H1 (cell line): ENCODE data around the gene LTF. TPM values are rescaled to one million over a fixed set of nuclear protein-coding genes. Genes with fewer than 3 reads are reported as not detected.
A peak's percentile ranks its signal among the peaks of the same experiment; 100 is the strongest.

Experiments
- CTCF ChIA-PET: fragments of 300-600 bp; sonication (Branson Sonifier 250); formaldehyde crosslinking; loops from one replicate; lab custom pipeline; 2021; ENCODE audit not compliant: partially characterized antibody; lab: Charles Lee
- POLR2A ChIA-PET: fragments of 300-600 bp; sonication (Branson Sonifier 250); formaldehyde crosslinking; loops from one replicate; lab custom pipeline; 2021; ENCODE audit warnings: inconsistent platforms; ENCODE audit not compliant: partially characterized antibody; lab: Charles Lee
- DNase-seq, 2 experiments: peaks; one replicate each; pipeline versions ENCODE4 v3.0.0 to v3.0.0-alpha.2; 2010 to 2022; ENCODE audit warnings: low spot score in 2 of 2, low read depth in 1 of 2, mixed read lengths in 1 of 2
- FAIRE-seq: peaks from 2 replicates; lab custom pipeline; 2011; peaks lifted over from hg19 to GRCh38; lab: Jason Lieb, UNC
- H2AFZ ChIP-seq: 2 replicates; pipeline ENCODE4 v1.8.1; 2012; ENCODE audit warnings: low read length, inconsistent platforms
- H2AK5ac ChIP-seq: 2 replicates; pipeline ENCODE4 v1.6.1; 2013; ENCODE audit warnings: low read depth, low read length
- H2BK120ac ChIP-seq: replicated peaks from 2 replicates; pipeline ENCODE3; 2013; ENCODE audit warnings: low read depth, low read length, inconsistent platforms
- H2BK12ac ChIP-seq: 2 replicates; pipeline ENCODE4 v1.6.1; 2013; ENCODE audit warnings: low read depth, low read length
- H2BK15ac ChIP-seq: 2 replicates; pipeline ENCODE4 v1.6.1; 2013; ENCODE audit warnings: low read length
- H2BK20ac ChIP-seq: 2 replicates; pipeline ENCODE4 v1.6.1; 2013; ENCODE audit warnings: low read length
- H2BK5ac ChIP-seq: 2 replicates; pipeline ENCODE4 v1.6.1; 2013; ENCODE audit warnings: low read depth, low read length
- H3K14ac ChIP-seq: 2 replicates; pipeline ENCODE4 v1.6.1; 2013; ENCODE audit warnings: inconsistent platforms; ENCODE audit not compliant: insufficient read length
- H3K18ac ChIP-seq: 2 replicates; pipeline ENCODE4 v1.6.1; 2013; ENCODE audit warnings: low read length; ENCODE audit errors: extremely low read depth
- H3K23ac ChIP-seq: 2 replicates; pipeline ENCODE4 v1.6.1; 2013; ENCODE audit warnings: inconsistent platforms; ENCODE audit not compliant: insufficient read length
- H3K23me2 ChIP-seq: 2 replicates; pipeline ENCODE4 v1.6.1; 2013; ENCODE audit warnings: low read depth, low read length
- H3K27ac ChIP-seq: 2 replicates; pipeline ENCODE4 v1.6.1; 2011; ENCODE audit warnings: low read depth, low read length, inconsistent platforms
- H3K27me3 ChIP-seq, 4 experiments: replicated peaks in 1 of 4; 1 replicate in 1 of 4; 2 replicates in 3 of 4; pipeline versions ENCODE4 v1.6.1 to v1.8.1; 2011 to 2013; ENCODE audit warnings: low read length in 3 of 4, mild to moderate bottlenecking in 3 of 4, inconsistent platforms in 2 of 4, mixed read lengths in 2 of 4, moderate library complexity in 1 of 4; ENCODE audit not compliant: control insufficient read depth in 3 of 4, insufficient read depth in 3 of 4; ENCODE audit errors: extremely low read depth in 1 of 4
- H3K36me3 ChIP-seq, 4 experiments: 2 replicates each; pipeline versions ENCODE4 v1.6.1 to v1.8.1; 2011 to 2013; ENCODE audit warnings: mild to moderate bottlenecking in 4 of 4, low read length in 3 of 4, moderate library complexity in 2 of 4, control low read depth in 1 of 4, inconsistent platforms in 1 of 4; ENCODE audit not compliant: insufficient read depth in 4 of 4, control insufficient read depth in 2 of 4
- H3K4ac ChIP-seq: replicated peaks from 2 replicates; pipeline ENCODE3; 2013; ENCODE audit warnings: low read length, low read depth, mixed read lengths, inconsistent platforms; ENCODE audit not compliant: insufficient read length
- H3K4me1 ChIP-seq, 4 experiments: replicated peaks in 1 of 4; 1 replicate in 1 of 4; 2 replicates in 3 of 4; pipeline versions ENCODE4 v1.6.1 to v1.8.1; 2011 to 2013; ENCODE audit warnings: low read length in 3 of 4, inconsistent platforms in 2 of 4, mixed read lengths in 1 of 4; ENCODE audit not compliant: insufficient read depth in 4 of 4, control insufficient read depth in 3 of 4
- H3K4me2 ChIP-seq, 2 experiments: 2 replicates each; pipeline versions ENCODE4 v1.6.1 to v1.8.1; 2011 to 2013; ENCODE audit warnings: low read depth in 2 of 2, low read length in 2 of 2, control low read depth in 1 of 2, inconsistent platforms in 1 of 2, mild to moderate bottlenecking in 1 of 2; ENCODE audit not compliant: insufficient read depth in 1 of 2
- H3K4me3 ChIP-seq, 4 experiments: fragments of 200-600, 300-600 bp in 1 of 4; sonication (generic), shearing (Covaris generic), sonication (Bioruptor Twin) in 1 of 4; 2 replicates each; pipeline versions ENCODE4 v1.5.1 to v1.8.1; 2011 to 2016; ENCODE audit warnings: low read length in 4 of 4, low read depth in 3 of 4, control low read depth in 2 of 4, inconsistent platforms in 2 of 4, mild to moderate bottlenecking in 2 of 4, mixed read lengths in 1 of 4, moderate library complexity in 1 of 4; ENCODE audit not compliant: insufficient read depth in 2 of 4; ENCODE audit errors: extremely low read depth in 1 of 4
- H3K56ac ChIP-seq: replicated peaks from 2 replicates; pipeline ENCODE3; 2013; ENCODE audit warnings: low read depth, mild to moderate bottlenecking, mixed read lengths, low read length, inconsistent platforms; ENCODE audit not compliant: insufficient read length
- H3K79me1 ChIP-seq: 2 replicates; pipeline ENCODE4 v1.6.1; 2013; ENCODE audit warnings: low read depth, low read length, control low read depth
- H3K79me2 ChIP-seq, 2 experiments: 2 replicates each; pipeline versions ENCODE4 v1.6.1 to v1.8.1; 2012 to 2013; ENCODE audit warnings: low read length in 2 of 2, mild to moderate bottlenecking in 2 of 2, inconsistent platforms in 1 of 2; ENCODE audit not compliant: insufficient read depth in 2 of 2, control insufficient read depth in 1 of 2
- H3K9ac ChIP-seq, 4 experiments: replicated peaks in 1 of 4; 1 replicate in 1 of 4; 2 replicates in 3 of 4; pipeline versions ENCODE4 v1.6.1 to v1.8.1; 2011 to 2013; ENCODE audit warnings: low read depth in 3 of 4, low read length in 3 of 4, control low read depth in 2 of 4, mild to moderate bottlenecking in 2 of 4, moderate library complexity in 2 of 4, inconsistent platforms in 1 of 4; ENCODE audit errors: extremely low read depth in 1 of 4
- H3K9me3 ChIP-seq, 2 experiments: 2 replicates each; pipeline versions ENCODE4 v1.6.1 to v1.8.1; 2012 to 2013; ENCODE audit warnings: mild to moderate bottlenecking in 2 of 2, moderate library complexity in 2 of 2, control low read depth in 1 of 2, inconsistent platforms in 1 of 2, low read depth in 1 of 2, low read length in 1 of 2, mixed read lengths in 1 of 2; ENCODE audit not compliant: insufficient read depth in 2 of 2
- H4K20me1 ChIP-seq, 2 experiments: replicated peaks in 1 of 2; 2 replicates each; pipeline versions ENCODE3 to v1.8.1; 2011 to 2013; ENCODE audit warnings: inconsistent platforms in 2 of 2, low read length in 2 of 2, mild to moderate bottlenecking in 1 of 2; ENCODE audit not compliant: insufficient read depth in 2 of 2, control insufficient read depth in 1 of 2
- H4K5ac ChIP-seq: 2 replicates; pipeline ENCODE4 v1.6.1; 2013; ENCODE audit warnings: low read length, low read depth, mixed read lengths, inconsistent platforms; ENCODE audit not compliant: insufficient read length
- H4K8ac ChIP-seq: 2 replicates; pipeline ENCODE4 v1.8.0; 2013; ENCODE audit warnings: mild to moderate bottlenecking, moderate library complexity, low read length, inconsistent platforms; ENCODE audit not compliant: insufficient read depth; ENCODE audit errors: extremely low read depth
- H4K91ac ChIP-seq: replicated peaks from 2 replicates; pipeline ENCODE3; 2013; ENCODE audit warnings: low read length, mixed read lengths, inconsistent platforms; ENCODE audit not compliant: insufficient read length
- CEBPB ChIP-seq: IDR thresholded peaks from 2 replicates; pipeline ENCODE4 v1.6.1; 2012; ENCODE audit warnings: low read depth, low read length
- GTF2F1 ChIP-seq: IDR thresholded peaks from 2 replicates; pipeline ENCODE4 v1.6.1; 2012; ENCODE audit warnings: low read depth, low read length, improper control_type of control experiment, borderline replicate concordance
- HDAC6 ChIP-seq: IDR thresholded peaks from one replicate; pipeline ENCODE4 v1.7.1; 2012; ENCODE audit warnings: low read depth, mild to moderate bottlenecking, inconsistent platforms, low read length, moderate library complexity
- MAFK ChIP-seq: IDR thresholded peaks from 2 replicates; pipeline ENCODE4 v1.6.1; 2012; ENCODE audit warnings: low read depth, mild to moderate bottlenecking, improper control_type of control experiment, low read length
- NANOG ChIP-seq: IDR thresholded peaks from 2 replicates; pipeline ENCODE4 v1.6.1; 2011; ENCODE audit warnings: low read length, low read depth, mild to moderate bottlenecking, inconsistent platforms; ENCODE audit not compliant: insufficient read depth, poor library complexity, severe bottlenecking
- POLR2A ChIP-seq, 2 experiments: IDR thresholded peaks; 1 replicate in 1 of 2; 2 replicates in 1 of 2; pipeline ENCODE4 v1.6.1; 2011; ENCODE audit warnings: low read depth in 2 of 2, low read length in 2 of 2, mild to moderate bottlenecking in 2 of 2; ENCODE audit errors: control extremely low read depth in 1 of 2
- POLR2AphosphoS5 ChIP-seq: IDR thresholded peaks from 2 replicates; pipeline ENCODE4 v1.6.1; 2011; ENCODE audit warnings: low read depth, low read length
- POU5F1 ChIP-seq: IDR thresholded peaks from 2 replicates; pipeline ENCODE4 v1.6.1; 2011; ENCODE audit warnings: low read depth, mild to moderate bottlenecking, low read length, moderate library complexity
- RXRA ChIP-seq: IDR thresholded peaks from 2 replicates; pipeline ENCODE4 v1.6.1; 2011; ENCODE audit warnings: low read depth, mild to moderate bottlenecking, low read length, moderate library complexity; ENCODE audit not compliant: insufficient read depth
- SAP30 ChIP-seq: fragments of 300-600 bp; sonication (generic); IDR thresholded peaks from 2 replicates; pipeline ENCODE4 v1.7.1; 2012; ENCODE audit warnings: low read length, moderate library complexity, mild to moderate bottlenecking, inconsistent platforms; ENCODE audit not compliant: insufficient read depth, insufficient replicate concordance
- SP1 ChIP-seq: IDR thresholded peaks from 2 replicates; pipeline ENCODE4 v1.6.1; 2011; ENCODE audit warnings: low read depth, low read length
- SP4 ChIP-seq: IDR thresholded peaks from 2 replicates; pipeline ENCODE4 v1.6.1; 2012; ENCODE audit warnings: low read length, inconsistent platforms
- ZNF274 ChIP-seq: IDR thresholded peaks from 2 replicates; pipeline ENCODE4 v1.7.0; 2012; ENCODE audit warnings: low read length, borderline replicate concordance; ENCODE audit errors: extremely low read depth
- WGBS, 2 experiments: shearing (Covaris generic) in 1 of 2; methylation state at CpG; one replicate each; pipeline versions ENCODE4 v1.1.6 to v1.1.7; 2013 to 2015; ENCODE audit warnings: low lambda C conversion rate in 2 of 2, mixed read lengths in 2 of 2, inconsistent platforms in 1 of 2, low coverage in 1 of 2, missing lambda C conversion rate in 1 of 2; ENCODE audit not compliant: insufficient replicate concordance in 2 of 2, insufficient coverage in 1 of 2, insufficient read length in 1 of 2; ENCODE audit errors: extremely low coverage in 1 of 2, missing lambda C conversion rate in 1 of 2; 5-methylcytosine and 5-hydroxymethylcytosine counted together
- polyA plus RNA-seq, 7 experiments: library from polyadenylated mRNA; depleted of rRNA in 3 of 7; stranded (reverse) in 5 of 7; unstranded in 2 of 7; fragments of >200 nt in 5 of 7; fragments of 200-250 nt in 2 of 7; gene quantifications; 1 replicate in 5 of 7; 2 replicates in 1 of 7; 4 replicates in 1 of 7; pipeline versions ENCODE4 v1.2.1 to v1.2.3, GENCODE V29; 2011 to 2013; ENCODE audit warnings: missing spikeins in 2 of 7, mixed read lengths in 2 of 7
- total RNA-seq: library from RNA; stranded (reverse); fragmentation: NEBNext Ultra II Directional; extraction: Animal tissue kit (Norgen Biotek cat#: 25700); gene quantifications from 2 replicates; pipeline ENCODE4 v1.2.1, GENCODE V29; 2021
- TF ChIP-seq, protein P1 (sequence below): IDR thresholded peaks from 2 replicates; pipeline ENCODE4 v1.6.1; 2011; ENCODE audit warnings: low read length, improper control_type of control experiment

The LTF gene
- total and polyA plus RNA-seq, 2 of the 8 experiments (the other 6 are each of a cell fraction or from before 2014, with no cell fraction given), result 0.23 to 0.99 TPM

DNA sequence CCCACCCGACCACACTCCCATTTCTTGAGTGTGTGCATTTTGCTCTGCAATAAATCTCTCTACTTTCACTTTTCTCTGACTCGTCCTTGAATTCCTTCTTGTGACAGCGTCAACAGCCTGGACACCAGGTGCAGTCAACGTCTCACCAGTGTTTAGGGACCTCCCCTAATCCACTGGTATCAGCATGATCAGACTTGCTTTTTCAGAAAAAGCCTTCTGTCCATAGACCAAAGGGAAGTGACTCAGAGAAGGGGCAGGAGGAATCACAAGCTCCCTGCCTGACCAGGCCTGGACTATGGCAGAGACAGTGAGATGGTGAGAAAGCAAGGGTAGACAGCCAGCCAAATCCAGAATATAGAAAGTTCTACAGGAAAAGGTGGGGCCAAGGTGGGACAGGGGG, 78.5 kb downstream of the LTF start:
- Histone ChIP-seq H3K9ac (no peak overlapping the region), H2AFZ (no peak overlapping the region), H3K18ac (no peak overlapping the region), H4K8ac (no peak overlapping the region), H3K4me3 (no peak overlapping the region), H3K27me3 (no peaks in the 10 kb centered on the region), H2AK5ac (no peak overlapping the region), H4K5ac (no peak overlapping the region), H3K14ac (no peak overlapping the region), H3K56ac (no peak overlapping the region), H3K4me2 (no peak overlapping the region), H4K91ac (no peak overlapping the region), H3K79me2 (no peaks in the 10 kb centered on the region), H2BK20ac (no peak overlapping the region), H3K79me1 (no peaks in the 10 kb centered on the region), H3K4ac (peak overlapping the region; percentile 98), H3K4me1 (peaks cover 0 to 8% (median under 1%) of the 10 kb centered on the region in 4 experiments; a peak in 2 of 7 replicates), H3K27ac (no peak overlapping the region), H2BK5ac (no peak overlapping the region), H3K23me2 (no peaks in the 10 kb centered on the region), H3K23ac (no peak overlapping the region), H2BK12ac (no peak overlapping the region), H2BK15ac (no peak overlapping the region), H3K36me3 (no peaks in the 10 kb centered on the region), H4K20me1 (no peaks in the 10 kb centered on the region), H2BK120ac (no peak overlapping the region), H3K9me3 (no peaks in the 10 kb centered on the region)
- CTCF ChIA-PET, result interaction anchor here (0.9 to 1.7 kb wide), 4 partner anchors 14 to 64 kb away, joined by 3 read pairs; no protein-coding TSS in a partner anchor
- 91% methylated on average over 4 of the region's 4 CpGs; no CpG with 5 or more reads in 1 of the 2 experiments for WGBS, 2 experiments
- DNase-seq (no peak), FAIRE-seq (no peak)
- POLR2A ChIA-PET, result no interaction called here
- TF ChIP-seq NANOG (no peak), SP1 (no peak), POU5F1 (no peak), MAFK (no peak), RXRA (no peak), ZNF274 (no peak), HDAC6 (no peak), CEBPB (no peak), POLR2A (IDR thresholded peaks at IDR 0.05; ENCODE audit: control extremely low read depth in 1 of 2, low read depth in 2 of 2, low read length in 2 of 2) (no peak), POLR2AphosphoS5 (no peak), GTF2F1 (no peak), SP4 (no peak), SAP30 (no peak)
- TF ChIP-seq, protein P1, sequence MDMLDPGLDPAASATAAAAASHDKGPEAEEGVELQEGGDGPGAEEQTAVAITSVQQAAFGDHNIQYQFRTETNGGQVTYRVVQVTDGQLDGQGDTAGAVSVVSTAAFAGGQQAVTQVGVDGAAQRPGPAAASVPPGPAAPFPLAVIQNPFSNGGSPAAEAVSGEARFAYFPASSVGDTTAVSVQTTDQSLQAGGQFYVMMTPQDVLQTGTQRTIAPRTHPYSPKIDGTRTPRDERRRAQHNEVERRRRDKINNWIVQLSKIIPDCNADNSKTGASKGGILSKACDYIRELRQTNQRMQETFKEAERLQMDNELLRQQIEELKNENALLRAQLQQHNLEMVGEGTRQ, result no peak
